ENCODE results near the gene CCL26. TPM values are rescaled to one million over a fixed set of nuclear protein-coding genes. Genes with fewer than 3 reads are reported as not detected.

Gene CCL26
- total and polyA plus RNA-seq, 5 donors from 2014 or later = not detected

DNA sequence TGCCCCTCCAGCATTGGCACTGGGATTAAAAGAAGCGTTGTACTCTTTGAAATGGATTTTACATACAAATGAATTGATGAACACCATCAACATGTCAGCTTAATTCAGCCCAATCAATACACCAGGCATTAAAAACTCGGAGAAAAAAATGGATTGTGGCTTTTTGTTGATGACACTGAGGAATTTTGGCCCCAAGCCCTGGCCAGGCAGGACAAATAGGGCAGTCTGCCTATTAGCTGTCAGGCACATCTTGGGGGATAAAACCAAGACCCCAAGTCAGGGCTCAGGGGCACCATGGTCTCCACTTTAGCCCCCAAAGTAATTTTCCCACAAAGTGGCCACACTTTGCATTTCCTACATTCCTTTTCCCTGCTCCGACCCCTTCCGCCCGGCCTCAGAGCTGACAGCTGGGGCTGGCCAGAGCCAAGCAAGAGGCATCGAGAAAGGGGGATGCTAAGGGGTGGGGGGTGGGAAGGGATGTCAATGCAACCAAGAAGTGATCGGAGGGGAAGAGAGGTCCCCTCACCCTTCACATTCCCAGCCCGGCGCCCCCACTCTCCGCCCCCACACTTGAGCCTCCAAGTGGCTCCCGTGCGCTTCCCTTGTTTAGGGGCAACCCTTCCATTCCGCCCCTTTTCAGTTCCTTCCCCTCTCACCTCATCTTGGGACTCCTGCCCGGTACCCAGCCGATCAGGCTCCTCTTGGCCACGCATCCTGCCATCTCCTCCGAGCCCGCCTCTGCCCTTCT is 34.0 kb downstream of the CCL26 start:
- Histone ChIP-seq H3K27ac (ENCODE audit: insufficient read depth, low read length, poor library complexity, severe bottlenecking) (peak overlapping the region; percentile 70), H3K4me3 (ENCODE audit: low read depth, low read length) (peak overlapping the region; percentile 55), H3K36me3 (ENCODE audit: control insufficient read depth, insufficient read depth, low read length) (no peaks in the 10 kb centered on the region), H3K9me3 (ENCODE audit: control insufficient read depth in 2 of 2, low read length in 2 of 2) (no peaks in the 10 kb centered on the region), H3K27me3 (ENCODE audit: control insufficient read depth, insufficient read depth, low read length) (no peaks in the 10 kb centered on the region), H3K4me1 (ENCODE audit: control insufficient read depth, insufficient read depth, low read length, poor library complexity, severe bottlenecking) (peaks cover 19% of the 10 kb centered on the region)
- Mint-ChIP-seq H3K4me1 (peaks cover 0 to 21% (median 11%) of the 10 kb centered on the region in 4 donors), H3K27me3 (peaks cover 7% of the 10 kb centered on the region), H3K9me3 (no peaks in the 10 kb centered on the region), H3K4me3 (peak overlapping the region; percentile 85 to 94 (median 92)), H3K36me3 (no peaks in the 10 kb centered on the region), H3K27ac (peak overlapping the region; percentile 69 to 88 (median 87))
- no peak for ATAC-seq (ENCODE audit: low read depth in 2 of 2)
- peak in 1 of 3 donors; percentile 11 for DNase-seq

DNA sequence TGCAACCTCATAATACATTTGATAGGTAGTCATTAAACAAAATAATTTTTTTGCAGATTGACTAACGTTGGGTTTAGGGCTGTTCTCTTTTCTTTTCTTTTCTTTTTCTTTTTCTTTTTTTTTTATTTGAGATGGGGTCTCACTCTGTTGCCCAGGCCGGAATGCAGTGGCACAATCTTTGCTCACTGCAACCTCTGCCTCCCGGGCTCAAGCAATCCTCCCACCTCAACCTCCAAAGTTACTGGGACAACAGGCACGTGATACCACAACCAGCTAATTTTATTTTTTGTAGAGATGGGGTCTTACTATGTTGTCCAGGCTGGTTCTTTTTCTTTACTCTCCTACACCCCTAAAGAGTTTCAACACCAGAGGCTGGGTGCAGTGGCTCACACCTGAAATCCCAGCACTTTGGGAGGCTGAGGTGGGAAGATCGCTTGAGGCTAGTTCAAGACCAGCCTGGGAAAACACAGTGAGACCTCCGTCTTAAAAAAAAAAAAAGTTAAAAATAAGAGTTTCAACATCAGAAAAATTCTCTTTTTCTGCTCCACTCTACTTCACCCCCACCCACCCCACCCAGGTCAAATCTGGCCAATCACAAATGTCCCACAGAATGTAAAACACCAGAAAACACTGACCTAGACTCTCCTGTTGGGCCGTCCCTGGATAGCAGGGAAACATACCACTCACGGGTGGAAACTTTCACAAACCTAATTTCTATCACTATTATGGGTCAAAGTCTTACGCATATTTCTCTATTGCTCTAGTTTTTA is 36.2 kb downstream of the CCL26 start:
- Histone ChIP-seq H3K27me3 (ENCODE audit: control insufficient read depth, insufficient read depth, low read length) (no peaks in the 10 kb centered on the region), H3K27ac (ENCODE audit: insufficient read depth, low read length, poor library complexity, severe bottlenecking) (no peak overlapping the region), H3K36me3 (ENCODE audit: control insufficient read depth, insufficient read depth, low read length) (no peaks in the 10 kb centered on the region), H3K4me3 (ENCODE audit: low read depth, low read length) (no peak overlapping the region), H3K4me1 (ENCODE audit: control insufficient read depth, insufficient read depth, low read length, poor library complexity, severe bottlenecking) (peaks cover 19% of the 10 kb centered on the region), H3K9me3 (ENCODE audit: control insufficient read depth in 2 of 2, low read length in 2 of 2) (no peaks in the 10 kb centered on the region)
- peaks cover 3% of the 10 kb centered on the region for H3K27me3 Mint-ChIP-seq
- DNase-seq (no peak), ATAC-seq (ENCODE audit: low read depth in 2 of 2) (no peak)
- H3K36me3 Mint-ChIP-seq = no peaks in the 10 kb centered on the region
- no peak overlapping the region for H3K27ac Mint-ChIP-seq
- H3K9me3 Mint-ChIP-seq = no peaks in the 10 kb centered on the region
- no peak overlapping the region for H3K4me3 Mint-ChIP-seq
- peaks cover 0 to 17% (median 9%) of the 10 kb centered on the region in 4 donors for H3K4me1 Mint-ChIP-seq

DNA sequence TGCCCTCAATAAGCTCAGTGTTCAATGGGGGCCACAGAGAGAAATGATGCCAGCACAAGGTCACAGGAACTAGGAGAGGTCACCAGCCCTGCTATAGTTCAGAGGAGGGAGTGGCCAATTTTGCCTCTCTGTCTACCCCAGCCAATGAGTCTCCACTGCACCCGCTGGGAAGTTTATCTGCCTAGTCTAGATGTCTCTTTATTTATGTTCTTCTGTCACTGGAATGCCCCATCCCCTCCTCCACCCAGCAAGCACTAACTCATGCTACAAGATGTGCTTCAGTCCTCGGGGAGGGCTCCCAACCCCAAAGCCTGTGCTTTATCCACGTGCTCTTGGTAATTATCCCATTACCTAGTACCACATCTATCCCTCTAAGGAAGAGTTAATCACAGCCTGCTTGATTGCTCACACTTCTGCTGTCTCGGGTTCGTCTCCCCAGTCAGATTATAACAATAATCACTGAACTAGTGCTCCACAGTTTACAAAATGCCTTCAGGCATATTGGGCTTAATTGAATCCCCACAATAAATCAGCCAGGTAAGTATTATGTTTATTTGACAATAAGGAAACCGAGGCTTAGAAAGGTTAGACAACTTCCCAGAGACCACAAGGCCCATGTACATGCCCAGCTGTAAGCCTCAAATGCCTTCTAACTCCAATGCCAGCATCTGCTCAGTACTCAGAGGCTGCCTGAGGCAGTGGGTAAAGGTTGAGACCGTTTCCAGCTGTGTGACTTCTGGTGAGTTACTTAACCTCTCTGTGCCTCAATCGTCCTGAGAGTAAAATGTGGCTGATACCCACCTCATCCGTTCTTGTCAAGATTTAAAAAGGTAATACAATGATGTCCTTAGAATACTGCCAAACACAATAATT is 37.2 kb downstream of the CCL26 start:
- Mint-ChIP-seq H3K27me3 (no peaks in the 10 kb centered on the region), H3K27ac (no peak overlapping the region), H3K36me3 (no peaks in the 10 kb centered on the region), H3K9me3 (no peaks in the 10 kb centered on the region), H3K4me3 (peak overlapping the region in 1 of 4 donors; percentile 16), H3K4me1 (peaks cover 0 to 17% (median 7%) of the 10 kb centered on the region in 4 donors)
- H3K4me1 ChIP-seq (ENCODE audit: control insufficient read depth, insufficient read depth, low read length, poor library complexity, severe bottlenecking) = peaks cover 15% of the 10 kb centered on the region
- H3K36me3 ChIP-seq (ENCODE audit: control insufficient read depth, insufficient read depth, low read length) = no peaks in the 10 kb centered on the region
- ATAC-seq (ENCODE audit: low read depth in 2 of 2) = no peak
- H3K27me3 ChIP-seq (ENCODE audit: control insufficient read depth, insufficient read depth, low read length) = no peaks in the 10 kb centered on the region
- DNase-seq = no peak
- H3K4me3 ChIP-seq (ENCODE audit: low read depth, low read length) = no peak overlapping the region
- no peak overlapping the region for H3K27ac ChIP-seq (ENCODE audit: insufficient read depth, low read length, poor library complexity, severe bottlenecking)
- no peaks in the 10 kb centered on the region for H3K9me3 ChIP-seq (ENCODE audit: control insufficient read depth in 2 of 2, low read length in 2 of 2)

DNA sequence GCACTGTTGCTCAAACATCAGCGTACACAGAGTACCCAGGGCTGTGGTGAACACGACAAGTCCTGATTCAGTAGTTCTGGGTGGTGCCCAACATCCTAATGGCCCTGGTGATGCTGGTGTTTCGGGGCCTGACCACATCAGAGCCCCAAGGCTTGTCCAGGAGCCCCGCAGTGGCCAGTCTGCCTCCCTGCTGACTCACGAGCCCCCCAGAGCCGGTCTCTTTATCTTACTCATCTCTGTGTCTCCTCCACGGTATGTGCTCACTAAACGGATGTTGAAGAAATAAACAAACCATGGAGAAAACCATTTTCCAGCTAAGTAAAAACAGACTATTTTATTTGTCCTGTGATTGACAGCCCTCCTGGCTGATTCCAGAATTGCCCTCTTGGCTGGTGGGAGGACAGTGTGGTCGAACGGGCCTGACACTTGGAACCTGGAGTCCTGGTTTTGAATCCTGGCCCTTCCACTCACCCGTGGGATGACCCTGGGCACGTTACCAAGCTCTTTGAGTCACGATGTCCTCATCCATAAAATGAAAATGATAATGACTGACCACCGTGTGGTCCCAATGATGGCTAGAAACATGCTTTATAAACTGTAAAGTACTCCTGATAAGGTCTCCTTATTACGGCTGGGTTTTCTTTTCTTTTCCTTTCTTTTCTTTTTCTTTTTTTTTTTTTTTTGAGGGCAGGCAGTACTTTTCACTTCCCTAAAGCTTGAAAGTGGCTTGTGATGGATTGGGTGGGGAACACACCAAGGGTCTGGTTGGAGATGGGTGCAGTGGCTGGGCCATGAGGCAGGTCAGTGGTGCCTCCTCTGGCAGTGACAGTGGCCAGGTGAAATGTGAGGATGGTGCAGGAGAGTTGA is 39.0 kb downstream of the CCL26 start:
- no peak for ATAC-seq (ENCODE audit: low read depth in 2 of 2)

DNA sequence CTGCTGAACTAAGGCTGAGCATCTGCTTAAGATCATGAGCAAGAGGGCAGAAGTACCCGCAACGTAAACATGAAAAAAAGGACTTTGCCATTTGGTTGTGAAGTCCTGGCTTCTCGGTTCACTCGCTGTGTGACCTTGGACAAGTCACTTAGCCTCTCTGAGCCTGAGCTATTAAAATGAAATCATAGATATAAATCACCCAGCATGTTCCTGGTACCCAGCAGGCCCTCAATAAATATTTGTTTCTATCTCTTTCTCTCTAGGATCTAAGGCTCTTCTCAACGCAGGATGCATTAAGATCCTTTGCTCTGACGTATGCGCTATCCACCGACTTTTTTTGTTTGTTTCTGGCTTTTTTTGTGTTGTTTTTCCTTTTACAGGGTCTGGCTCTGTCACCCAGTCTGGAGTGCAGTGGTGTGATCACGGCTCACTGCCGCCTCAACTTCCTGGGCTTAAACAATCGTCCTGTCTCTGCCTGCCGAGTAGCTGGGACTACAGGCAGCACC is 39.9 kb downstream of the CCL26 start:
- no peaks in the 10 kb centered on the region for H3K9me3 ChIP-seq (ENCODE audit: control insufficient read depth in 2 of 2, low read length in 2 of 2)
- H3K9me3 Mint-ChIP-seq = no peaks in the 10 kb centered on the region
- H3K4me3 Mint-ChIP-seq = no peak overlapping the region
- no peaks in the 10 kb centered on the region for H3K27me3 ChIP-seq (ENCODE audit: control insufficient read depth, insufficient read depth, low read length)
- no peak overlapping the region for H3K27ac Mint-ChIP-seq
- no peaks in the 10 kb centered on the region for H3K36me3 Mint-ChIP-seq
- peaks cover 6 to 22% (median 11%) of the 10 kb centered on the region in 4 donors for H3K4me1 Mint-ChIP-seq
- no peak for DNase-seq
- peaks cover 12% of the 10 kb centered on the region for H3K4me1 ChIP-seq (ENCODE audit: control insufficient read depth, insufficient read depth, low read length, poor library complexity, severe bottlenecking)
- no peak overlapping the region for H3K4me3 ChIP-seq (ENCODE audit: low read depth, low read length)
- H3K27me3 Mint-ChIP-seq = no peaks in the 10 kb centered on the region
- no peaks in the 10 kb centered on the region for H3K36me3 ChIP-seq (ENCODE audit: control insufficient read depth, insufficient read depth, low read length)
- no peak for ATAC-seq (ENCODE audit: low read depth in 2 of 2)
- no peak overlapping the region for H3K27ac ChIP-seq (ENCODE audit: insufficient read depth, low read length, poor library complexity, severe bottlenecking)

More for the DNA sequence above, 39.0 kb downstream of the CCL26 start:
- H3K4me3 ChIP-seq (ENCODE audit: low read depth, low read length) = no peak overlapping the region
- H3K9me3 ChIP-seq (ENCODE audit: control insufficient read depth in 2 of 2, low read length in 2 of 2) = no peaks in the 10 kb centered on the region
- Mint-ChIP-seq H3K4me1 (peaks cover 2 to 21% (median 8%) of the 10 kb centered on the region in 4 donors), H3K36me3 (no peaks in the 10 kb centered on the region), H3K4me3 (peak overlapping the region in 1 of 4 donors; percentile 51), H3K27me3 (no peaks in the 10 kb centered on the region), H3K9me3 (no peaks in the 10 kb centered on the region), H3K27ac (peak overlapping the region in 1 of 3 donors; percentile 31)
- DNase-seq = no peak
- no peaks in the 10 kb centered on the region for H3K36me3 ChIP-seq (ENCODE audit: control insufficient read depth, insufficient read depth, low read length)
- no peak overlapping the region for H3K27ac ChIP-seq (ENCODE audit: insufficient read depth, low read length, poor library complexity, severe bottlenecking)
- no peaks in the 10 kb centered on the region for H3K27me3 ChIP-seq (ENCODE audit: control insufficient read depth, insufficient read depth, low read length)
- peaks cover 14% of the 10 kb centered on the region for H3K4me1 ChIP-seq (ENCODE audit: control insufficient read depth, insufficient read depth, low read length, poor library complexity, severe bottlenecking)

DNA sequence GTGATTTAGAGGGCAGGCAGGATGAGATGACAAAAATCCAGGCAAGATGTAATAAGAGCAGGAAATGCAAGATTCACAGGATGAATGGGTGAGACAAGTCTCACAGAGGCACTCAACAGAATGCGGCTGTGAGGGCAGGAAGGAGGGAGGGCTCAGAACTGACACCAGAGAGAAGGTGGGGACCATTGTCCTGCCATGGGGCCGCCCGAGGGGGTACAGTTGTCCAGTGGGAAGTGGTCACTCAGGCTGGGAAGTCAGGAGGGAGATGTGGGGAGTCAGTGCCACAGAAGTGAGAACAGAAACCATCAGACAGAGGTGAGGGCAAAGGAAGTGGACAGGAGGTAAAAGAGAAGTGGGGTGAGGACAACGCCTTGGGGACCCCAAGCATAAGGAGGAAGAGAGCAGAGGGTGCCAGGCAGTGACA is 42.1 kb downstream of the CCL26 start:
- Mint-ChIP-seq H3K4me3 (peak overlapping the region in 1 of 4 donors; percentile 32), H3K27ac (peak overlapping the region in 2 of 3 donors; percentile 10 to 34)
- no peaks in the 10 kb centered on the region for H3K36me3 ChIP-seq (ENCODE audit: control insufficient read depth, insufficient read depth, low read length)

More for the DNA sequence above, 42.1 kb downstream of the CCL26 start:
- Histone ChIP-seq H3K27me3 (ENCODE audit: control insufficient read depth, insufficient read depth, low read length) (no peaks in the 10 kb centered on the region), H3K9me3 (ENCODE audit: control insufficient read depth in 2 of 2, low read length in 2 of 2) (no peaks in the 10 kb centered on the region), H3K4me1 (ENCODE audit: control insufficient read depth, insufficient read depth, low read length, poor library complexity, severe bottlenecking) (peaks cover 12% of the 10 kb centered on the region), H3K4me3 (ENCODE audit: low read depth, low read length) (no peak overlapping the region), H3K27ac (ENCODE audit: insufficient read depth, low read length, poor library complexity, severe bottlenecking) (no peak overlapping the region)
- ATAC-seq (ENCODE audit: low read depth in 2 of 2) (no peak), DNase-seq (no peak)
- Mint-ChIP-seq H3K4me1 (peaks cover 6 to 22% (median 11%) of the 10 kb centered on the region in 4 donors), H3K36me3 (no peaks in the 10 kb centered on the region), H3K27me3 (no peaks in the 10 kb centered on the region), H3K9me3 (no peaks in the 10 kb centered on the region)

Measured in CD4-positive, CD25-positive, alpha-beta regulatory T cell (primary cell).